Fibroblast of lung (primary cell): ENCODE measurements around the gene SETBP1. TPM values are rescaled to one million over a fixed set of nuclear protein-coding genes. Genes with fewer than 3 reads are reported as not detected.

Source experiments
- DNase-seq, 2 donors: peaks; one replicate each; pipeline versions ENCODE4 v3.0.0 to v3.0.0-alpha.2; 2010; ENCODE audit warnings: low read depth in 2 of 2
- H2AFZ ChIP-seq: 2 replicates; pipeline ENCODE4 v1.5.1; 2012; ENCODE audit warnings: low read length, control low read depth, inconsistent platforms
- H3K27ac ChIP-seq: 2 replicates; pipeline ENCODE4 v1.5.1; 2011; ENCODE audit warnings: low read length, control low read depth; ENCODE audit not compliant: insufficient read depth
- H3K27me3 ChIP-seq: 2 replicates; pipeline ENCODE4 v1.5.1; 2011; ENCODE audit warnings: mild to moderate bottlenecking, low read length; ENCODE audit not compliant: control insufficient read depth, insufficient read depth
- H3K36me3 ChIP-seq: 2 replicates; pipeline ENCODE4 v1.5.1; 2011; ENCODE audit warnings: low read length; ENCODE audit not compliant: control insufficient read depth, insufficient read depth
- H3K4me1 ChIP-seq: 2 replicates; pipeline ENCODE4 v1.5.1; 2011; ENCODE audit warnings: low read length; ENCODE audit not compliant: control insufficient read depth, insufficient read depth; ENCODE audit errors: extremely low read depth
- H3K4me2 ChIP-seq: 2 replicates; pipeline ENCODE4 v1.5.1; 2011; ENCODE audit warnings: low read length, control low read depth; ENCODE audit not compliant: insufficient read depth; ENCODE audit errors: extremely low read depth
- H3K4me3 ChIP-seq, 4 experiments: fragments of 200-600 bp in 1 of 4; sonication (generic) in 1 of 4; replicated peaks in 1 of 4; 2 replicates each; pipeline ENCODE4 v1.5.1; 2011 to 2016; ENCODE audit warnings: low read length in 4 of 4, low read depth in 3 of 4, mild to moderate bottlenecking in 3 of 4, control low read depth in 2 of 4, inconsistent platforms in 1 of 4, mixed read lengths in 1 of 4; ENCODE audit not compliant: insufficient read depth in 1 of 4; ENCODE audit errors: control extremely low read depth in 1 of 4
- H3K79me2 ChIP-seq: 2 replicates; pipeline ENCODE4 v1.5.1; 2012; ENCODE audit warnings: mild to moderate bottlenecking, low read length, inconsistent platforms; ENCODE audit not compliant: control insufficient read depth, insufficient read depth
- H3K9ac ChIP-seq: 2 replicates; pipeline ENCODE4 v1.5.1; 2011; ENCODE audit warnings: mild to moderate bottlenecking, low read length, control low read depth; ENCODE audit not compliant: insufficient read depth
- H3K9me3 ChIP-seq: 2 replicates; pipeline ENCODE4 v1.5.1; 2012; ENCODE audit warnings: low read depth, low read length; ENCODE audit not compliant: control insufficient read depth, insufficient read depth
- H4K20me1 ChIP-seq: 2 replicates; pipeline ENCODE4 v1.5.1; 2011; ENCODE audit warnings: low read length; ENCODE audit not compliant: control insufficient read depth, insufficient read depth; ENCODE audit errors: extremely low read depth
- CTCF ChIP-seq, 2 donors: IDR thresholded peaks in 1 of 2; conservative IDR thresholded peaks in 1 of 2; 1 replicate in 1 of 2; 2 replicates in 1 of 2; pipeline ENCODE4 v1.5.1; 2011 to 2012; ENCODE audit warnings: low read length in 2 of 2, control low read depth in 1 of 2, inconsistent platforms in 1 of 2, low read depth in 1 of 2, mild to moderate bottlenecking in 1 of 2
- EZH2 ChIP-seq: IDR thresholded peaks from 2 replicates; pipeline ENCODE4 v1.5.1; 2012; ENCODE audit warnings: low read length, control low read depth, mild to moderate bottlenecking; ENCODE audit errors: missing control alignments
- polyA plus RNA-seq, 2 donors: library from polyadenylated mRNA; depleted of rRNA in 1 of 2; stranded (reverse) in 1 of 2; unstranded in 1 of 2; fragments of >200 nt; gene quantifications; 2 replicates each; pipeline ENCODE4 v1.2.1, GENCODE V29; 2011 to 2012; ENCODE audit warnings: missing spikeins in 1 of 2
- total RNA-seq: library from RNA; depleted of rRNA; stranded (reverse); fragments of >200 nt; gene quantifications from 2 replicates; pipeline ENCODE4 v1.2.1, GENCODE V29; 2014

SETBP1 gene
- total and polyA plus RNA-seq, 2 donors (not counting 1 experiment from before 2014, with no cell fraction given) = 4.5 to 5.4 TPM

- Histone ChIP-seq H3K36me3 (no peaks in the 10 kb centered on the region), H3K4me2 (no peak overlapping the region), H3K9ac (no peak overlapping the region), H3K27ac (no peak overlapping the region), H3K4me1 (no peaks in the 10 kb centered on the region), H3K27me3 (no peaks in the 10 kb centered on the region), H2AFZ (no peak overlapping the region), H3K79me2 (no peaks in the 10 kb centered on the region), H3K9me3 (no peaks in the 10 kb centered on the region), H3K4me3 (no peak overlapping the region), H4K20me1 (no peaks in the 10 kb centered on the region)
- TF ChIP-seq EZH2 (no peak), CTCF (conservative IDR thresholded peaks at IDR 0.05 in 1 of 2, IDR thresholded peaks at IDR 0.05 in 1 of 2; ENCODE audit: low read depth in 1 of 2, low read length in 2 of 2) (no peak)
- no peak for DNase-seq
Measured at GRCh38 chr18:44876024-44876423, 195.3 kb downstream of the SETBP1 start.

GRCh38 chr18:44876755-44877154 lies 196.1 kb downstream of the SETBP1 start:
- H3K79me2 ChIP-seq = no peaks in the 10 kb centered on the region
- no peaks in the 10 kb centered on the region for H3K9me3 ChIP-seq
- H3K27ac ChIP-seq = no peak overlapping the region
- no peak overlapping the region for H2AFZ ChIP-seq
- no peak overlapping the region for H3K4me3 ChIP-seq
- H3K4me2 ChIP-seq = no peak overlapping the region
- H3K36me3 ChIP-seq = no peaks in the 10 kb centered on the region
- no peaks in the 10 kb centered on the region for H3K4me1 ChIP-seq
- DNase-seq = no peak
- H3K9ac ChIP-seq = no peak overlapping the region
- H3K27me3 ChIP-seq = no peaks in the 10 kb centered on the region
- no peak for TF ChIP-seq CTCF (conservative IDR thresholded peaks at IDR 0.05 in 1 of 2, IDR thresholded peaks at IDR 0.05 in 1 of 2; ENCODE audit: low read depth in 1 of 2, low read length in 2 of 2)
- TF ChIP-seq EZH2 = no peak
- H4K20me1 ChIP-seq = no peaks in the 10 kb centered on the region

- Histone ChIP-seq H3K79me2 (no peaks in the 10 kb centered on the region), H4K20me1 (no peaks in the 10 kb centered on the region), H3K9me3 (no peaks in the 10 kb centered on the region), H3K9ac (no peak overlapping the region), H3K4me1 (no peaks in the 10 kb centered on the region), H3K4me3 (no peak overlapping the region), H2AFZ (no peak overlapping the region), H3K27ac (no peak overlapping the region), H3K4me2 (no peak overlapping the region), H3K36me3 (no peaks in the 10 kb centered on the region), H3K27me3 (no peaks in the 10 kb centered on the region)
- TF ChIP-seq CTCF (conservative IDR thresholded peaks at IDR 0.05 in 1 of 2, IDR thresholded peaks at IDR 0.05 in 1 of 2; ENCODE audit: low read depth in 1 of 2, low read length in 2 of 2) (no peak), EZH2 (no peak)
- no peak for DNase-seq
Measured at GRCh38 chr18:44878335-44878734, 197.6 kb downstream of the SETBP1 start.
